Measurements from ENCODE around the gene LENG1. TPM values are rescaled to one million over a fixed set of nuclear protein-coding genes. Genes with fewer than 3 reads are reported as not detected.
"Not testable (repeated sequence)": the region's sequence is repeated elsewhere in the genome, so short reads cannot be mapped to it uniquely, and the experiment has no call there.

LENG1 gene
- total RNA-seq, 4 donors from 2014 or later, result 7.4 to 12.9 (median 10.4) TPM

- WGBS, 2 donors, result 0% methylated on average over 17 to 30 of the region's 64 CpGs
- peak within 1 kb of the TSS; percentile 68 to 90 (median 86) for H3K4me3 ChIP-seq
- no peak for DNase-seq (ENCODE audit: low spot score in 2 of 2)
- H3K36me3 ChIP-seq, result peaks cover 0 to 21% (median 7%) of the 10 kb centered on the region in 3 donors
- peaks cover 4 to 27% (median 20%) of the 10 kb centered on the region in 4 donors for H3K4me1 ChIP-seq
- TF ChIP-seq EP300 (IDR thresholded peaks at IDR 0.05), result peak in 1 of 2 donors; percentile 84
- peak; percentile 45 to 78 for TF ChIP-seq POLR2A (IDR thresholded peaks at IDR 0.05)
- TF ChIP-seq, protein P1, sequence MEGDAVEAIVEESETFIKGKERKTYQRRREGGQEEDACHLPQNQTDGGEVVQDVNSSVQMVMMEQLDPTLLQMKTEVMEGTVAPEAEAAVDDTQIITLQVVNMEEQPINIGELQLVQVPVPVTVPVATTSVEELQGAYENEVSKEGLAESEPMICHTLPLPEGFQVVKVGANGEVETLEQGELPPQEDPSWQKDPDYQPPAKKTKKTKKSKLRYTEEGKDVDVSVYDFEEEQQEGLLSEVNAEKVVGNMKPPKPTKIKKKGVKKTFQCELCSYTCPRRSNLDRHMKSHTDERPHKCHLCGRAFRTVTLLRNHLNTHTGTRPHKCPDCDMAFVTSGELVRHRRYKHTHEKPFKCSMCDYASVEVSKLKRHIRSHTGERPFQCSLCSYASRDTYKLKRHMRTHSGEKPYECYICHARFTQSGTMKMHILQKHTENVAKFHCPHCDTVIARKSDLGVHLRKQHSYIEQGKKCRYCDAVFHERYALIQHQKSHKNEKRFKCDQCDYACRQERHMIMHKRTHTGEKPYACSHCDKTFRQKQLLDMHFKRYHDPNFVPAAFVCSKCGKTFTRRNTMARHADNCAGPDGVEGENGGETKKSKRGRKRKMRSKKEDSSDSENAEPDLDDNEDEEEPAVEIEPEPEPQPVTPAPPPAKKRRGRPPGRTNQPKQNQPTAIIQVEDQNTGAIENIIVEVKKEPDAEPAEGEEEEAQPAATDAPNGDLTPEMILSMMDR (IDR thresholded peaks at IDR 0.05), result peak in 4 of 5 experiments; percentile 22 to 59 (median 42)
- peak within 1 kb of the TSS; percentile 94 to 99 (median 97) for H3K27ac ChIP-seq
- H3K9me3 ChIP-seq, result no peaks in the 10 kb centered on the region
- H3K27me3 ChIP-seq, result no peaks in the 10 kb centered on the region
Measured at GRCh38 chr19:54189145-54189734, 29.7 kb upstream of the LENG1 start, which contains the start of gene MBOAT7. TSS of gene MBOAT7 (minus strand) at chr19:54189580. CDS start at chr19:54188508, 1,072 bp downstream.

GRCh38 chr19:54188215-54188871 lies 28.8 kb upstream of the LENG1 start:
- peak overlapping the region; percentile 94 to 99 (median 97) for H3K27ac ChIP-seq
- WGBS, 2 donors, result 19 to 21% methylated on average over 8 to 12 of the region's 12 CpGs
- no peaks in the 10 kb centered on the region for H3K9me3 ChIP-seq
- H3K36me3 ChIP-seq, result peaks cover 0 to 17% (median 5%) of the 10 kb centered on the region in 3 donors
- DNase-seq (ENCODE audit: low spot score in 2 of 2), result no peak
- TF ChIP-seq EP300 (IDR thresholded peaks at IDR 0.05), result peak in 1 of 2 donors; percentile 18
- no peak for TF ChIP-seq POLR2A (IDR thresholded peaks at IDR 0.05)
- TF ChIP-seq, protein P1 (IDR thresholded peaks at IDR 0.05), result no peak
- H3K4me3 ChIP-seq, result peak overlapping the region; percentile 68 to 90 (median 86)
- H3K4me1 ChIP-seq, result peaks cover 4 to 27% (median 20%) of the 10 kb centered on the region in 4 donors
- H3K27me3 ChIP-seq, result no peaks in the 10 kb centered on the region

DNA sequence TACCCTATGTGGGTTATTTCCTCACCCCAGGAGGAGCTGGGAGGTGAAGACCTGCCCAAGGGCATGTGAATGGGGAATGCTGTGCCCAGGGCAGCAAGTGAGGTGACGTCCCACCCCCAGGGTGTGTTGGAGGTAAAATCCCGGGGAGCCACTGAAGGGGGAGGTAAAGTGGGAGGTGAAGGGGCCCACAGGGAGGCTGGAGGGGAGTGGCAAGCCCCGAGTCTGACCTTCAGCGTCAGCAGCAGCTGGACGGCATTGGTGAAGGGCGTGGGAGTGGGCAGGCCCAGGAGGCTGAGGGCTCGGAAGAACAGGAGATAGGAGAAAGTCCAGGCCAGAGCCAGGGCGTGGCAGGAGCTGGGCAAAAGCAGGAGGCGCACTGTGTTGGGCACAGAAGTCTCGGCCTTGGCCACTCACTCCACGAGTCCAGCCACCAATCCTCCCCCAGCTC lies 27.4 kb upstream of the LENG1 start:
- 70 to 75% methylated on average over 11 of the region's 11 CpGs for WGBS, 2 donors
- peak overlapping the region in 1 of 4 donors; percentile 99 for H3K27ac ChIP-seq
- no peak for DNase-seq (ENCODE audit: low spot score in 2 of 2)
- no peaks in the 10 kb centered on the region for H3K9me3 ChIP-seq
- H3K36me3 ChIP-seq, result peaks cover 0 to 20% (median 0%) of the 10 kb centered on the region in 3 donors
- H3K27me3 ChIP-seq, result no peaks in the 10 kb centered on the region
- TF ChIP-seq, protein P1 (IDR thresholded peaks at IDR 0.05), result no peak
- H3K4me3 ChIP-seq, result no peak overlapping the region
- H3K4me1 ChIP-seq, result peaks cover 2 to 19% (median 16%) of the 10 kb centered on the region in 4 donors

GRCh38 chr19:54186351-54186750 lies 26.8 kb upstream of the LENG1 start:
- DNase-seq (ENCODE audit: low spot score in 2 of 2), result no peak
- Histone ChIP-seq H3K4me1 (peaks cover 0 to 13% (median 10%) of the 10 kb centered on the region in 4 donors), H3K27me3 (no peaks in the 10 kb centered on the region), H3K9me3 (no peaks in the 10 kb centered on the region), H3K4me3 (no peak overlapping the region), H3K36me3 (peaks cover 0 to 20% (median 0%) of the 10 kb centered on the region in 3 donors), H3K27ac (peak overlapping the region in 1 of 4 donors; percentile 99)
- WGBS, 2 donors, result 90 to 93% methylated on average over 8 of the region's 8 CpGs
- TF ChIP-seq POLR2A (IDR thresholded peaks at IDR 0.05), result no peak
- no peak for TF ChIP-seq EP300 (IDR thresholded peaks at IDR 0.05)
- TF ChIP-seq, protein P1 (IDR thresholded peaks at IDR 0.05), result no peak

- WGBS, 2 donors, result 92 to 95% methylated on average over 9 to 11 of the region's 11 CpGs
- peaks cover 0 to 5% (median 5%) of the 10 kb centered on the region in 4 donors for H3K4me1 ChIP-seq
- peaks cover 0 to 48% (median 0%) of the 10 kb centered on the region in 3 donors for H3K36me3 ChIP-seq
- no peak for DNase-seq (ENCODE audit: low spot score in 2 of 2)
- no peaks in the 10 kb centered on the region for H3K27me3 ChIP-seq
- no peak overlapping the region for H3K27ac ChIP-seq
- no peak overlapping the region for H3K4me3 ChIP-seq
- TF ChIP-seq EP300 (IDR thresholded peaks at IDR 0.05), result no peak
- TF ChIP-seq, protein P1 (IDR thresholded peaks at IDR 0.05), result no peak
- TF ChIP-seq POLR2A (IDR thresholded peaks at IDR 0.05), result no peak
- no peaks in the 10 kb centered on the region for H3K9me3 ChIP-seq
Measured at GRCh38 chr19:54183431-54183830, 23.9 kb upstream of the LENG1 start.

- not testable (repeated sequence) for H3K9me3 ChIP-seq; H3K4me3 ChIP-seq; H3K4me1 ChIP-seq; H3K27me3 ChIP-seq; H3K27ac ChIP-seq; DNase-seq (ENCODE audit: low spot score in 2 of 2)
- peaks cover 0 to 56% (median 0%) of the 10 kb centered on the region in 3 donors for H3K36me3 ChIP-seq
- 90 to 94% methylated on average over 3 of the region's 3 CpGs for WGBS, 2 donors
Measured at GRCh38 chr19:54181894-54182293, 22.4 kb upstream of the LENG1 start.
